Measurements from ENCODE around the gene IL12B.
A peak's percentile ranks its signal among the peaks of the same experiment; 100 is the strongest.
"Not testable (repeated sequence)": the region's sequence is repeated elsewhere in the genome, so short reads cannot be mapped to it uniquely, and the experiment has no call there.

The IL12B gene

DNA sequence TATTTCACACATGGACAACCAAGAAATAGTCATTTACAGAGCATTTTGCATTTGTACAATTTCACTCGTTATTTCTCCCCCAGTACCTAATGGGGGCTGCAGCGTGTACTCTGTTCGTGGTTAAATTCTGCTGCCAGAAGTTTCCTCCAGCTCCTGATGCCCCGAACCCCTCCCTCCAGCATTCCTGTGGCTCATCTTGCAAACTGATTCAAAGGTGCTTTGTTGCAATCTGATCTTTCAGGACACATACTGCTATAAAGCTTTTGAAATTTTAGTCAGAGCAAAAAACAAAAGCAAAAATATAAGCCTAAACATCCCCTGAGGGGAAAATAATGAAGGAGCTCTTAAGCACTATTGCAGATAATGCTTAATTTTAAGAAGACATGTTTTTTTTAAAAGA is 39.5 kb downstream of the IL12B start:
- TF ChIP-seq, protein P1, sequence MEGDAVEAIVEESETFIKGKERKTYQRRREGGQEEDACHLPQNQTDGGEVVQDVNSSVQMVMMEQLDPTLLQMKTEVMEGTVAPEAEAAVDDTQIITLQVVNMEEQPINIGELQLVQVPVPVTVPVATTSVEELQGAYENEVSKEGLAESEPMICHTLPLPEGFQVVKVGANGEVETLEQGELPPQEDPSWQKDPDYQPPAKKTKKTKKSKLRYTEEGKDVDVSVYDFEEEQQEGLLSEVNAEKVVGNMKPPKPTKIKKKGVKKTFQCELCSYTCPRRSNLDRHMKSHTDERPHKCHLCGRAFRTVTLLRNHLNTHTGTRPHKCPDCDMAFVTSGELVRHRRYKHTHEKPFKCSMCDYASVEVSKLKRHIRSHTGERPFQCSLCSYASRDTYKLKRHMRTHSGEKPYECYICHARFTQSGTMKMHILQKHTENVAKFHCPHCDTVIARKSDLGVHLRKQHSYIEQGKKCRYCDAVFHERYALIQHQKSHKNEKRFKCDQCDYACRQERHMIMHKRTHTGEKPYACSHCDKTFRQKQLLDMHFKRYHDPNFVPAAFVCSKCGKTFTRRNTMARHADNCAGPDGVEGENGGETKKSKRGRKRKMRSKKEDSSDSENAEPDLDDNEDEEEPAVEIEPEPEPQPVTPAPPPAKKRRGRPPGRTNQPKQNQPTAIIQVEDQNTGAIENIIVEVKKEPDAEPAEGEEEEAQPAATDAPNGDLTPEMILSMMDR (IDR thresholded peaks at IDR 0.05; ENCODE audit: low read depth, low read length, missing control alignments) = no peak
- H3K4me3 ChIP-seq (replicated peaks; ENCODE audit: low read depth, low read length) = no peak overlapping the region
- DNase-seq (ENCODE audit: extremely low read depth, low read depth) = no peak

DNA sequence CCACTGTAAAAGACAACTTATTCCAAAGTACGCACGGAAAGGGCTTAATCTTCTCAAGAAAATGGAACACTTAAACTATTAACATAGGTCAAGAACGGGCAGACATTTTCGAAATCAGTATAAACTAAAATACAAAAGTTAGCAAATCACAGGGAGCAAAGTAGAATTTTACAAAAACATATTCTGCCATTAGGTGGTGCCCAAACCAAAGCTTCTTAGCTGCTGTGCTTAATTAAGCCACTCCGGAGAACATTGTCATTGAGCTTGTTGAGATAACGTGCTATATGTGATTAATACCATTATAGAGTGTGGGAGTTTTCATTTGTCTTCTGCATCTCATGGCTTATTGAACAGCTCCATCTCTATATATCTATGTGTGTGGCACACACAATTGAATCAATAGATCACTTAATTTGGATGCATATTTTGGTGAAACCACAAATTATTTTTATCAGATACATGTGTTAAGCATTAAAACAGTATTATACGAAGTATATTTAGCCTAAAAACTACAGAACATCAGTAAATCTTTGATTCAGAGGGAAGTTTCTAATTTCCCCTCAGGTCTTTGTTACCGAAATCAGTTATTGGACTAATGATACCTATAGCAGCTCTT is 43.8 kb downstream of the IL12B start:
- TF ChIP-seq, protein P1 (IDR thresholded peaks at IDR 0.05; ENCODE audit: low read depth, low read length, missing control alignments) = peak; percentile 36
- H3K4me3 ChIP-seq (replicated peaks; ENCODE audit: low read depth, low read length) = no peak overlapping the region
- peak; percentile 15 for DNase-seq (ENCODE audit: extremely low read depth, low read depth)

DNA sequence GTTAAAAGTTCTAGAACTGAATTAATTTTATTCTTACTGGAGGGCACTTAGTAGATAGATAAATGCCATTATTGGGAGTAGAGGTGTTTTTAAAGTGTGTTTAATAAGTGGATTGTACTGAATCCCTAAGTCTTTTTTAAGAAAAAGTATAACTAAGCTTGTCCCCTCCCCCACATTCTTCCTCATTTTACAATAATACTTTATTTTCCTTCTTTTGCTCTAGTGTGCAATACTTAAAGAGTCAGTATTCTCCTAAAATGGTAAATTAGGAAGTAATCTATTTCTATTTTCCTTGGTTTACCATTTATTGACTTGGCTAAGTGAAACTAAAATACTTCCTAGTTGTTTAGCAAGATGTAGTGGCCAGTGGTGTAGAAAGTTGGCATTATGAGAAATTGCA is 55.6 kb downstream of the IL12B start:
- no peak for DNase-seq (ENCODE audit: extremely low read depth, low read depth)
- TF ChIP-seq, protein P1 (IDR thresholded peaks at IDR 0.05; ENCODE audit: low read depth, low read length, missing control alignments) = no peak
- H3K4me3 ChIP-seq (replicated peaks; ENCODE audit: low read depth, low read length) = no peak overlapping the region

DNA sequence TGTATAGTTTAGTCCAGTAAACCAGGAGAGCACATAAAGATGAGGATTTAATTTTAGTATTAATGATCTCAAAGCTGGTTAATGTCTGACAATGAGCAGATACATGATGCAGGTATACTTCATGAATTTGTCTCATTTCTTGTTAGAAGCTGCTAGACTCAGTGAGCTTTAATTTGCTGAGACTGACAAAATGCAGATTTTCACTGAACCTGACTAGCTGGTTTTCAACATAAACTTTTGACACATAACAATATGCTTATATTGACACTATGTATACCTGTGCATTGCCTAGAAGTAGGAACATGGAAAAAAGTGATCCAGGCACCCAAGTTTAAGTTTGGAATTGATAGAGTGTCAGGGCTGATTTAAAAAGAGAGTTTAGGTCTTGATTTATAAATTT is 56.4 kb downstream of the IL12B start:
- H3K4me3 ChIP-seq (replicated peaks; ENCODE audit: low read depth, low read length) = no peak overlapping the region
- no peak for DNase-seq (ENCODE audit: extremely low read depth, low read depth)
- TF ChIP-seq, protein P1 (IDR thresholded peaks at IDR 0.05; ENCODE audit: low read depth, low read length, missing control alignments) = no peak

DNA sequence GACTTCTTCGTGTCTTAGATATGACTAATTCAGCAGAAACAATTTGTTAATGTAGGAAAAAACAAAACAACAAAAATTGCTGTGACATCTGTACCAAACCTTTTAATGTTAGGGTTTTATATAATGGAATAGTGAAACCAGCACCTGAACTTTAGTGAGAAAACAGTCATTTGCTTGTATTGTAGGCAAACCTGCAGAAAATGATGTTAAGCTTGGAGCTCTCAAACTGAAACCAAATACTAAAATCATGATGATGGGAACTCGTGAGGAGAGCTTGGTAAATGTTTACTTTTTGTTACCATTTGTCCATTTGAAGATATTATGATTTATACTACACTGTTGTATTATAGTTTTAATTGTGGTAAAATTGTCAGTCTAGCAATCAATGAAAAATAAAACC is 60.6 kb downstream of the IL12B start:
- DNase-seq (ENCODE audit: extremely low read depth, low read depth) = no peak
- TF ChIP-seq, protein P1 (IDR thresholded peaks at IDR 0.05; ENCODE audit: low read depth, low read length, missing control alignments) = no peak
- no peak overlapping the region for H3K4me3 ChIP-seq (replicated peaks; ENCODE audit: low read depth, low read length)

DNA sequence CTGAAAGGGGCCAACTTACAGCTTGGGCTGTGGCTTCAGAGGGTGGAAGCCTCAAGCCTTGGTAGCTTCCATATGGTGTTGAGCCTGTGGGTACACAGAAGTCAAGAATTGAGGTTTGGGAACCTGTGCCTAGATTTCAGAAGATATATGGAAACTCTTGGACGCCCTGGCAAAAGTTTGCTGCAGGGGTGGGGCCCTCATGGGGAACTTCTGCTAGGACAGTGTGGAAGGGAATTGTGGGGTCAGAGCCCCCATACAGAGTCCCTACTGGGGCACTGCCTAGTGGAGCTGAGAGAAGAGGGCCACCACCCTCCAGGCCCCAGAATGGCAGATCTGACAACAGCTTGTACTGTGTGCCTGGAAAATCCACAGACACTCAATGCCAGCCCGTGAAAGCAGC is 63.5 kb downstream of the IL12B start:
- not testable (repeated sequence) for H3K4me3 ChIP-seq (replicated peaks; ENCODE audit: low read depth, low read length); DNase-seq (ENCODE audit: extremely low read depth, low read depth)
